Body of pancreas (tissue), 4 donors: ENCODE results near the gene C1R.

Experiments
- POLR2A ChIP-seq, 3 donors: fragments of 450-650 bp; IDR thresholded peaks; one replicate each; pipeline ENCODE4 v1.6.1; 2016; ENCODE audit warnings: antibody characterized with exemption in 3 of 3, mild to moderate bottlenecking in 2 of 3
- TF ChIP-seq, protein P1 (sequence below), 7 experiments: fragments of 450-650 bp in 4 of 7; fragments of 200-600 bp in 3 of 7; sonication (generic) in 3 of 7; IDR thresholded peaks; one replicate each; pipeline ENCODE4 v1.5.1; 2016 to 2019; ENCODE audit warnings: antibody characterized with exemption in 7 of 7

DNA sequence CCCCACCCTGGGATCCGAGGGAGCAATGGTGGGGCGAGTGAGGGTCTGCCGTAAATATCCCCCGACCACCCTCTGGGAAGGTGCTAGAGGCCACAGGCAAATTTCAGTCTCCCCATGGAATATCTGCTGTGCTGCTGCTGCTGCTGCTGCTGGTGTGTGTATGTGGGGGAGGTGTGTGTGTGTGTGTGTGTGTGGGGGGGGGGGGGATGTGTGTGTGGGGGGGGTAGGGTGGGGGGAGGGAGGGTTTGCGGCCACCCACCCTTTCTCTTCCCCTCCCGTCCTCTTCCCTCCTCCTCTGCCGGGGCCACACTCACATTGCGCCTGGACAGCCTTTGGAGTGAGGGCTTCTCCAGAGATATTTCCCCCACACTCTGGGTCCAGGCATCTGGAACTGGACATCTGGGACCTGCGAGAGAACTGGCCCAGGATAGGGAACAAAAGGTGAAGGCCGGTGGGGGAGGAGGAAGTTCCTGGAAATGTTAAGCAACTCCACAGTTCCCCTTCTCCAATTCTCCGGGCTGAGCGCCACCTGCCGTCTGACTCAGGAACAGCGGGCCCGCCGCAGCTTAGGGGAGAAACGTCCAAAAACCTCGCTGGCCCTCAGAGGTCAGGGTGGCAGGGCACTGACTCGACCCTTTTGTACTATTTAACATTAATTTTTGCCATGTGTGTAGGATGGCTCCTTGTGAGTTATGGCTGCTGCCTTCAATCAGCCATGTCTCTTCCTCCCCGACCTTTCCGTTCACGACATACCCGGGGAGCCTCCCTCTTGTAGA is 16.7 kb upstream of the C1R start, which contains the start of gene C1RL:
- TF ChIP-seq, protein P1, sequence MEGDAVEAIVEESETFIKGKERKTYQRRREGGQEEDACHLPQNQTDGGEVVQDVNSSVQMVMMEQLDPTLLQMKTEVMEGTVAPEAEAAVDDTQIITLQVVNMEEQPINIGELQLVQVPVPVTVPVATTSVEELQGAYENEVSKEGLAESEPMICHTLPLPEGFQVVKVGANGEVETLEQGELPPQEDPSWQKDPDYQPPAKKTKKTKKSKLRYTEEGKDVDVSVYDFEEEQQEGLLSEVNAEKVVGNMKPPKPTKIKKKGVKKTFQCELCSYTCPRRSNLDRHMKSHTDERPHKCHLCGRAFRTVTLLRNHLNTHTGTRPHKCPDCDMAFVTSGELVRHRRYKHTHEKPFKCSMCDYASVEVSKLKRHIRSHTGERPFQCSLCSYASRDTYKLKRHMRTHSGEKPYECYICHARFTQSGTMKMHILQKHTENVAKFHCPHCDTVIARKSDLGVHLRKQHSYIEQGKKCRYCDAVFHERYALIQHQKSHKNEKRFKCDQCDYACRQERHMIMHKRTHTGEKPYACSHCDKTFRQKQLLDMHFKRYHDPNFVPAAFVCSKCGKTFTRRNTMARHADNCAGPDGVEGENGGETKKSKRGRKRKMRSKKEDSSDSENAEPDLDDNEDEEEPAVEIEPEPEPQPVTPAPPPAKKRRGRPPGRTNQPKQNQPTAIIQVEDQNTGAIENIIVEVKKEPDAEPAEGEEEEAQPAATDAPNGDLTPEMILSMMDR (IDR thresholded peaks at IDR 0.05) = peak; percentile 89 to 99 (median 98)
- peak; percentile 23 to 69 (median 64) for TF ChIP-seq POLR2A (IDR thresholded peaks at IDR 0.05)
